GM19328 (cell line): ENCODE data around the gene EFEMP2.

Source experiments
- ATAC-seq: cut with Tn5 transposase; IDR thresholded peaks from one replicate; pipeline ENCODE4 v1.9.1; 2021; ENCODE audit warnings: mild to moderate bottlenecking, moderate library complexity; ENCODE audit not compliant: unreplicated experiment

EFEMP2 gene

GRCh38 chr11:65867284-65868071 is 5.1 kb downstream of the EFEMP2 start:
- no peak for ATAC-seq

GRCh38 chr11:65866509-65867283 is 5.9 kb downstream of the EFEMP2 start:
- no peak for ATAC-seq

GRCh38 chr11:65865550-65866172 is 6.9 kb downstream of the EFEMP2 start:
- ATAC-seq, result no peak

- no peak for ATAC-seq
These were observed 7.7 kb downstream of the EFEMP2 start for GRCh38 chr11:65864706-65865471.

GRCh38 chr11:65863889-65864705 is 8.5 kb downstream of the EFEMP2 start:
- ATAC-seq, result no peak

GRCh38 chr11:65862941-65863888 is 9.4 kb downstream of the EFEMP2 start:
- no peak for ATAC-seq

GRCh38 chr11:65862191-65862735 is 10.3 kb downstream of the EFEMP2 start:
- no peak for ATAC-seq

GRCh38 chr11:65861533-65862183 is 10.9 kb downstream of the EFEMP2 start:
- no peak for ATAC-seq

- no peak for ATAC-seq
These were observed 11.5 kb downstream of the EFEMP2 start for GRCh38 chr11:65861165-65861505.

- no peak for ATAC-seq
These were observed 12.1 kb downstream of the EFEMP2 start, which contains the start of gene MUS81 for GRCh38 chr11:65860278-65861164. Gene MUS81 (plus strand): TSS chr11:65860433. CDS start chr11:65860754, 321 bp downstream.

- ATAC-seq, result no peak
These were observed 12.8 kb downstream of the EFEMP2 start for GRCh38 chr11:65859812-65860277.

- peak; percentile 54 for ATAC-seq
These were observed 13.3 kb downstream of the EFEMP2 start for GRCh38 chr11:65859095-65859811.

GRCh38 chr11:65858681-65859087 is 13.9 kb downstream of the EFEMP2 start:
- no peak for ATAC-seq

GRCh38 chr11:65857853-65858680 is 14.5 kb downstream of the EFEMP2 start, which contains the start of gene CFL1:
Gene CFL1 (minus strand): TSS chr11:65858180. CDS start chr11:65858099, 81 bp downstream.
- peak; percentile 37 for ATAC-seq

GRCh38 chr11:65857500-65857852 is 15.1 kb downstream of the EFEMP2 start:
- no peak for ATAC-seq
